Panc1 (cell line): ENCODE data around the gene C1QTNF9B.

ENCODE experiments used
- POLR2AphosphoS5 ChIP-seq: IDR thresholded peaks from 2 replicates; pipeline ENCODE4 v1.6.1; 2012; ENCODE audit warnings: mild to moderate bottlenecking, low read depth, low read length, moderate library complexity
- SIN3A ChIP-seq: IDR thresholded peaks from 2 replicates; pipeline ENCODE4 v1.6.1; 2012; ENCODE audit warnings: low read depth, mild to moderate bottlenecking, low read length, moderate library complexity, borderline replicate concordance; ENCODE audit not compliant: insufficient read depth
- TF ChIP-seq, protein P1 (sequence below): fragments of 450-650 bp; IDR thresholded peaks from 2 replicates; pipeline ENCODE4 v1.5.1; 2017; ENCODE audit warnings: mild to moderate bottlenecking
- TF ChIP-seq, protein P2 (sequence below), 2 experiments: IDR thresholded peaks; 2 replicates each; pipeline ENCODE4 v1.6.1; 2011 to 2012; ENCODE audit warnings: low read depth in 2 of 2, control low read depth in 1 of 2, low read length in 1 of 2, mild to moderate bottlenecking in 1 of 2, moderate library complexity in 1 of 2; ENCODE audit not compliant: insufficient read depth in 1 of 2

DNA sequence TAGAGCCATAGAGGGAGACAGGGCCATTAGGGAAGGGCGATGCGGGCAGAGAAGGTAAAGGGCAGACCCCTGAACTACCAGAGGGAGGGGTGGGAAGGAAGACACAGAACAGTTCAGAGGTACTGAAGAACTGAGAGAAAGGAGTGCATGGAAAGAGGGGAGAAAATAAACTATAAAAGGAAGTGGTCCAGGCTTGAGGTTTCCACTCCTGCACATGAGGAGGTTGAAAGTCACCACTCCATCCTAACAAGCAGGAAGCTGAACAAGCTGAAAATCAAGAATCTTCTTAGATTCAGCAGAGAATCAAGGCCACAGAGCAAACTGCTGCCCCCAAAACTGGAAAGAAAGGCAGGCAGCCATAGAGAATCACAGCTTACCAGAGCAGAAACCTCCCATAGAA lies 53.2 kb downstream of the C1QTNF9B start:
- TF ChIP-seq, protein P1, sequence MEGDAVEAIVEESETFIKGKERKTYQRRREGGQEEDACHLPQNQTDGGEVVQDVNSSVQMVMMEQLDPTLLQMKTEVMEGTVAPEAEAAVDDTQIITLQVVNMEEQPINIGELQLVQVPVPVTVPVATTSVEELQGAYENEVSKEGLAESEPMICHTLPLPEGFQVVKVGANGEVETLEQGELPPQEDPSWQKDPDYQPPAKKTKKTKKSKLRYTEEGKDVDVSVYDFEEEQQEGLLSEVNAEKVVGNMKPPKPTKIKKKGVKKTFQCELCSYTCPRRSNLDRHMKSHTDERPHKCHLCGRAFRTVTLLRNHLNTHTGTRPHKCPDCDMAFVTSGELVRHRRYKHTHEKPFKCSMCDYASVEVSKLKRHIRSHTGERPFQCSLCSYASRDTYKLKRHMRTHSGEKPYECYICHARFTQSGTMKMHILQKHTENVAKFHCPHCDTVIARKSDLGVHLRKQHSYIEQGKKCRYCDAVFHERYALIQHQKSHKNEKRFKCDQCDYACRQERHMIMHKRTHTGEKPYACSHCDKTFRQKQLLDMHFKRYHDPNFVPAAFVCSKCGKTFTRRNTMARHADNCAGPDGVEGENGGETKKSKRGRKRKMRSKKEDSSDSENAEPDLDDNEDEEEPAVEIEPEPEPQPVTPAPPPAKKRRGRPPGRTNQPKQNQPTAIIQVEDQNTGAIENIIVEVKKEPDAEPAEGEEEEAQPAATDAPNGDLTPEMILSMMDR: no peak
- no peak for TF ChIP-seq SIN3A
- TF ChIP-seq POLR2AphosphoS5: no peak
- TF ChIP-seq, protein P2, sequence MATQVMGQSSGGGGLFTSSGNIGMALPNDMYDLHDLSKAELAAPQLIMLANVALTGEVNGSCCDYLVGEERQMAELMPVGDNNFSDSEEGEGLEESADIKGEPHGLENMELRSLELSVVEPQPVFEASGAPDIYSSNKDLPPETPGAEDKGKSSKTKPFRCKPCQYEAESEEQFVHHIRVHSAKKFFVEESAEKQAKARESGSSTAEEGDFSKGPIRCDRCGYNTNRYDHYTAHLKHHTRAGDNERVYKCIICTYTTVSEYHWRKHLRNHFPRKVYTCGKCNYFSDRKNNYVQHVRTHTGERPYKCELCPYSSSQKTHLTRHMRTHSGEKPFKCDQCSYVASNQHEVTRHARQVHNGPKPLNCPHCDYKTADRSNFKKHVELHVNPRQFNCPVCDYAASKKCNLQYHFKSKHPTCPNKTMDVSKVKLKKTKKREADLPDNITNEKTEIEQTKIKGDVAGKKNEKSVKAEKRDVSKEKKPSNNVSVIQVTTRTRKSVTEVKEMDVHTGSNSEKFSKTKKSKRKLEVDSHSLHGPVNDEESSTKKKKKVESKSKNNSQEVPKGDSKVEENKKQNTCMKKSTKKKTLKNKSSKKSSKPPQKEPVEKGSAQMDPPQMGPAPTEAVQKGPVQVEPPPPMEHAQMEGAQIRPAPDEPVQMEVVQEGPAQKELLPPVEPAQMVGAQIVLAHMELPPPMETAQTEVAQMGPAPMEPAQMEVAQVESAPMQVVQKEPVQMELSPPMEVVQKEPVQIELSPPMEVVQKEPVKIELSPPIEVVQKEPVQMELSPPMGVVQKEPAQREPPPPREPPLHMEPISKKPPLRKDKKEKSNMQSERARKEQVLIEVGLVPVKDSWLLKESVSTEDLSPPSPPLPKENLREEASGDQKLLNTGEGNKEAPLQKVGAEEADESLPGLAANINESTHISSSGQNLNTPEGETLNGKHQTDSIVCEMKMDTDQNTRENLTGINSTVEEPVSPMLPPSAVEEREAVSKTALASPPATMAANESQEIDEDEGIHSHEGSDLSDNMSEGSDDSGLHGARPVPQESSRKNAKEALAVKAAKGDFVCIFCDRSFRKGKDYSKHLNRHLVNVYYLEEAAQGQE (IDR thresholded peaks at IDR 0.05; ENCODE audit: insufficient read depth in 1 of 2, low read depth in 2 of 2, low read length in 1 of 2): no peak
